Neural progenitor cell (in vitro differentiated cells): Measurements from ENCODE around the gene CLASRP. TPM values are rescaled to one million over a fixed set of nuclear protein-coding genes. Genes with fewer than 3 reads are reported as not detected.

ENCODE experiments used
- DNase-seq: peaks from one replicate; pipeline ENCODE4 v3.0.0-alpha.2; 2016; ENCODE audit warnings: low spot score
- H2AFZ ChIP-seq: fragments of 200-600 bp; sonication (generic); replicated peaks from 2 replicates; pipeline ENCODE4 v1.6.1; 2016; ENCODE audit warnings: antibody characterized with exemption
- H3F3A ChIP-seq: fragments of 200-600 bp; sonication (generic); 2 replicates; pipeline ENCODE4 v1.6.1; 2016; ENCODE audit warnings: antibody characterized with exemption, low read depth
- H3K27ac ChIP-seq: fragments of 200-600 bp; sonication (generic); 2 replicates; pipeline ENCODE4 v1.5.1; 2016; ENCODE audit warnings: mild to moderate bottlenecking
- H3K27me3 ChIP-seq: fragments of 200-600 bp; sonication (generic); 2 replicates; pipeline ENCODE4 v1.6.1; 2016; ENCODE audit warnings: mild to moderate bottlenecking, moderate library complexity
- H3K36me3 ChIP-seq: fragments of 200-600 bp; sonication (generic); 2 replicates; pipeline ENCODE4 v1.5.1; 2016
- H3K4me1 ChIP-seq: fragments of 200-600 bp; sonication (generic); 2 replicates; pipeline ENCODE4 v1.6.1; 2016; ENCODE audit warnings: mixed run types
- H3K4me2 ChIP-seq: fragments of 200-600 bp; sonication (generic); 2 replicates; pipeline ENCODE4 v1.6.1; 2016
- H3K4me3 ChIP-seq: fragments of 200-600 bp; sonication (generic); 2 replicates; pipeline ENCODE4 v1.5.1; 2016
- H3K79me2 ChIP-seq: fragments of 200-600 bp; sonication (generic); 2 replicates; pipeline ENCODE4 v1.6.1; 2016; ENCODE audit warnings: low read depth
- H3K9ac ChIP-seq: fragments of 200-600 bp; sonication (generic); 2 replicates; pipeline ENCODE4 v1.6.1; 2016
- H3K9me3 ChIP-seq: fragments of 200-600 bp; sonication (generic); 2 replicates; pipeline ENCODE4 v1.5.1; 2016; ENCODE audit warnings: low read depth
- H4K20me1 ChIP-seq: fragments of 200-600 bp; sonication (generic); 2 replicates; pipeline ENCODE4 v1.6.1; 2016; ENCODE audit warnings: low read depth
- H3K27ac Mint-ChIP-seq: 3 replicates; pipeline ENCODE4 v1.8.0; 2021; ENCODE audit warnings: mixed read lengths
- H3K27me3 Mint-ChIP-seq: 2 replicates; pipeline ENCODE4 v1.8.0; 2022; ENCODE audit warnings: low read depth, mild to moderate bottlenecking, inconsistent platforms, moderate library complexity, mixed read lengths; ENCODE audit not compliant: insufficient read depth
- H3K36me3 Mint-ChIP-seq: 3 replicates; pipeline ENCODE4 v1.8.0; 2021; ENCODE audit warnings: mixed read lengths
- H3K4me1 Mint-ChIP-seq: 3 replicates; pipeline ENCODE4 v1.8.0; 2021; ENCODE audit warnings: mixed read lengths
- H3K4me3 Mint-ChIP-seq: 3 replicates; pipeline ENCODE4 v1.8.0; 2021; ENCODE audit warnings: mild to moderate bottlenecking, moderate library complexity, mixed read lengths
- H3K9me3 Mint-ChIP-seq: 3 replicates; pipeline ENCODE4 v1.8.0; 2020; ENCODE audit warnings: mixed read lengths
- EZH2 ChIP-seq: fragments of 200-600 bp; sonication (generic); IDR thresholded peaks from 2 replicates; pipeline ENCODE4 v1.6.1; 2017; ENCODE audit warnings: antibody characterized with exemption, mild to moderate bottlenecking, moderate library complexity
- EZH2phosphoT487 ChIP-seq: fragments of 200-600 bp; sonication (generic); IDR thresholded peaks from 2 replicates; pipeline ENCODE4 v1.6.1; 2017; ENCODE audit warnings: antibody characterized with exemption
- small RNA-seq: library from RNA; depleted of rRNA; stranded (forward); fragments of <200 nt; gene quantifications from one replicate; pipeline ENCODE3, GENCODE V24; 2015
- total RNA-seq: library from RNA; depleted of rRNA; stranded (reverse); fragments of >200 nt; gene quantifications from 2 replicates; pipeline ENCODE4 v1.2.3, GENCODE V29; 2015; ENCODE audit warnings: low replicate concordance
- TF ChIP-seq, protein P1 (sequence below): fragments of 200-600 bp; sonication (generic); IDR thresholded peaks from 2 replicates; pipeline ENCODE4 v1.5.1; 2017; ENCODE audit warnings: antibody characterized with exemption, mild to moderate bottlenecking

The CLASRP gene
- total RNA-seq, 1 donor from 2014 or later, result 57.0 TPM

DNA sequence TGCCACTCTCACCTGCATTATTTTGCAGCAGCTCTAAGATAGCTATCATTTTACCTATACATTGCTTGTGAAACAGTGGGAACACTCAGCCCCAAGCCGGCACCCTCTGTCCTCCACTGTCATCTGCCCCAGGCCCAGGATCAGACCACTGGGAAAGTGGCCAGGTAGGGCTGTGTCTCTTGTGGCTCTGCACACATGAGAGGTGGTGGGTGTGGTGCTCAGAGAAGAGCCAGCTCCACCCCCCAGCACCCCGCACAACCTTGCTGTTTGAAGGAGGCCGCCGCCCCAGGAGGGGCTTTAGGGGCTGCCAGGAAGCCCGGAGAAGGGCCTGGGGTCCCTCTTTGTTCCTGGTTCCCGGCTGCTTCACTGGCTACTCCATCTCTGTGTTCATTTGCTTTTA lies 80.7 kb downstream of the CLASRP start:
- Histone ChIP-seq H3K36me3 (no peaks in the 10 kb centered on the region), H3F3A (peaks cover 4% of the 10 kb centered on the region), H3K27me3 (no peaks in the 10 kb centered on the region), H3K79me2 (peaks cover 84% of the 10 kb centered on the region), H3K4me2 (no peak overlapping the region), H3K9me3 (no peaks in the 10 kb centered on the region), H3K4me1 (peaks cover 11% of the 10 kb centered on the region), H3K27ac (no peak overlapping the region), H3K4me3 (no peak overlapping the region), H4K20me1 (peaks cover 97% of the 10 kb centered on the region), H3K9ac (no peak overlapping the region), H2AFZ (no peak overlapping the region)
- Mint-ChIP-seq H3K27me3 (peaks cover 5% of the 10 kb centered on the region), H3K4me3 (no peak overlapping the region), H3K9me3 (no peaks in the 10 kb centered on the region), H3K27ac (no peak overlapping the region), H3K36me3 (no peaks in the 10 kb centered on the region), H3K4me1 (peaks cover 28% of the 10 kb centered on the region)
- TF ChIP-seq, protein P1, sequence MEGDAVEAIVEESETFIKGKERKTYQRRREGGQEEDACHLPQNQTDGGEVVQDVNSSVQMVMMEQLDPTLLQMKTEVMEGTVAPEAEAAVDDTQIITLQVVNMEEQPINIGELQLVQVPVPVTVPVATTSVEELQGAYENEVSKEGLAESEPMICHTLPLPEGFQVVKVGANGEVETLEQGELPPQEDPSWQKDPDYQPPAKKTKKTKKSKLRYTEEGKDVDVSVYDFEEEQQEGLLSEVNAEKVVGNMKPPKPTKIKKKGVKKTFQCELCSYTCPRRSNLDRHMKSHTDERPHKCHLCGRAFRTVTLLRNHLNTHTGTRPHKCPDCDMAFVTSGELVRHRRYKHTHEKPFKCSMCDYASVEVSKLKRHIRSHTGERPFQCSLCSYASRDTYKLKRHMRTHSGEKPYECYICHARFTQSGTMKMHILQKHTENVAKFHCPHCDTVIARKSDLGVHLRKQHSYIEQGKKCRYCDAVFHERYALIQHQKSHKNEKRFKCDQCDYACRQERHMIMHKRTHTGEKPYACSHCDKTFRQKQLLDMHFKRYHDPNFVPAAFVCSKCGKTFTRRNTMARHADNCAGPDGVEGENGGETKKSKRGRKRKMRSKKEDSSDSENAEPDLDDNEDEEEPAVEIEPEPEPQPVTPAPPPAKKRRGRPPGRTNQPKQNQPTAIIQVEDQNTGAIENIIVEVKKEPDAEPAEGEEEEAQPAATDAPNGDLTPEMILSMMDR, result no peak
- TF ChIP-seq EZH2 (no peak), EZH2phosphoT487 (no peak)
- no peak for DNase-seq

Small RNA genes within 50 kb of the gene (small RNA-seq; reads per million reads assigned to genes)
- not detected for gene RNU6-611P

Other genes starting within 250 kb of the CLASRP start
- gene BCAM, start 229.9 kb upstream of the CLASRP start, total RNA-seq, result 7.1 and 16.9 TPM in 2 replicates
- gene NECTIN2, start 192.7 kb upstream of the CLASRP start, total RNA-seq, result 54.2 and 210 TPM in 2 replicates
- 30.1 and 110 TPM in 2 replicates for gene TOMM40, start 147.8 kb upstream of the CLASRP start, total RNA-seq
- gene APOE, start 133.2 kb upstream of the CLASRP start, total RNA-seq, result 195 and 530 TPM in 2 replicates
- gene APOC1, start 124.4 kb upstream of the CLASRP start, total RNA-seq, result 16.1 and 17.6 TPM in 2 replicates
- not detected in 2 replicates for gene APOC4, start 96.8 kb upstream of the CLASRP start, total RNA-seq
- gene APOC2, start 93.0 kb upstream of the CLASRP start, total RNA-seq, result not detected in 2 replicates
- 12.1 and 27.9 TPM in 2 replicates for gene CLPTM1, start 83.7 kb upstream of the CLASRP start, total RNA-seq
- 0.43 and 5.9 TPM in 2 replicates for gene RELB, start 37.6 kb upstream of the CLASRP start, total RNA-seq
- 0.53 TPM in 1 of 2 replicates, not detected in the other for gene ZNF296, start 37.4 kb downstream of the CLASRP start, total RNA-seq
- gene GEMIN7, start 40.2 kb downstream of the CLASRP start, total RNA-seq, result 7.3 and 32.6 TPM in 2 replicates
- 8.1 and 34.1 TPM in 2 replicates for gene PPP1R37, start 54.1 kb downstream of the CLASRP start, total RNA-seq
- 0.02 and 0.19 TPM in 2 replicates for gene NKPD1, start 121.9 kb downstream of the CLASRP start, total RNA-seq
- 24.7 and 55.1 TPM in 2 replicates for gene TRAPPC6A, start 139.2 kb downstream of the CLASRP start, total RNA-seq
- 2.0 and 3.8 TPM in 2 replicates for gene BLOC1S3, start 139.7 kb downstream of the CLASRP start, total RNA-seq
- 0.06 TPM in 1 of 2 replicates, not detected in the other for gene EXOC3L2, start 206.4 kb downstream of the CLASRP start, total RNA-seq
- 22.8 and 30.1 TPM in 2 replicates for gene MARK4, start 212.2 kb downstream of the CLASRP start, total RNA-seq